SK-N-SH (cell line): ENCODE results near the gene SAMM50. TPM values are rescaled to one million over a fixed set of nuclear protein-coding genes. Genes with fewer than 3 reads are reported as not detected.

ENCODE experiments used
- CTCF ChIA-PET: fragments of 300-600, 350-600 bp; formaldehyde crosslinking; extraction: SDS; loops from one replicate; lab custom pipeline; 2021; lab: Yijun Ruan, JAX
- POLR2A ChIA-PET: fragments of 350-600 bp; sonication (Branson Sonifier 250); formaldehyde crosslinking; extraction: SDS; loops from one replicate; lab custom pipeline; 2020; ENCODE audit warnings: antibody characterized with exemption, inconsistent platforms; lab: Yijun Ruan, JAX
- DNase-seq: peaks from one replicate; pipeline ENCODE4 v3.0.0; 2012
- H2AFZ ChIP-seq: fragments of 200-600 bp; sonication (generic); 2 replicates; pipeline ENCODE4 v1.8.1; 2016; ENCODE audit warnings: antibody characterized with exemption, mild to moderate bottlenecking, low read depth
- H3F3A ChIP-seq: fragments of 200-600 bp; sonication (generic); replicated peaks from 2 replicates; pipeline ENCODE3; 2016; ENCODE audit warnings: antibody characterized with exemption, mild to moderate bottlenecking; ENCODE audit not compliant: insufficient read depth
- H3K27ac ChIP-seq, 2 experiments: fragments of 200-500 bp in 1 of 2; fragments of 200-600 bp in 1 of 2; sonication (Bioruptor generic) in 1 of 2; sonication (generic), shearing (Covaris generic) in 1 of 2; 2 replicates each; pipeline versions ENCODE4 v1.5.1 to v1.6.1; 2014 to 2016; ENCODE audit warnings: low read depth in 2 of 2, inconsistent platforms in 1 of 2, low read length in 1 of 2, mild to moderate bottlenecking in 1 of 2, mixed read lengths in 1 of 2
- H3K27me3 ChIP-seq: fragments of 200-600 bp; sonication (generic), shearing (Covaris generic); 2 replicates; pipeline ENCODE4 v1.6.1; 2016; ENCODE audit warnings: mixed run types; ENCODE audit not compliant: insufficient read depth
- H3K36me3 ChIP-seq, 2 experiments: fragments of 200-500 bp in 1 of 2; fragments of 200-600 bp in 1 of 2; sonication (Bioruptor generic) in 1 of 2; sonication (generic) in 1 of 2; replicated peaks in 1 of 2; 2 replicates each; pipeline versions ENCODE3 to v1.5.1; 2014 to 2016; ENCODE audit warnings: low read length in 1 of 2, mild to moderate bottlenecking in 1 of 2; ENCODE audit not compliant: insufficient read depth in 2 of 2, control insufficient read depth in 1 of 2
- H3K4me1 ChIP-seq, 2 experiments: fragments of 200-500 bp in 1 of 2; fragments of 200-600 bp in 1 of 2; sonication (Bioruptor generic) in 1 of 2; sonication (generic), shearing (Covaris generic) in 1 of 2; 2 replicates each; pipeline versions ENCODE4 v1.5.1 to v1.6.1; 2014 to 2016; ENCODE audit warnings: low read depth in 1 of 2, low read length in 1 of 2, mixed run types in 1 of 2; ENCODE audit not compliant: insufficient read depth in 2 of 2, control insufficient read depth in 1 of 2
- H3K4me2 ChIP-seq: fragments of 200-600 bp; sonication (generic), shearing (Covaris generic); 2 replicates; pipeline ENCODE4 v1.6.1; 2017; ENCODE audit warnings: mixed run types
- H3K4me3 ChIP-seq, 2 experiments: fragments of 200-500 bp in 1 of 2; fragments of 200-600 bp in 1 of 2; sonication (Bioruptor generic) in 1 of 2; sonication (generic), shearing (Covaris generic) in 1 of 2; 2 replicates each; pipeline versions ENCODE4 v1.5.1 to v1.8.1; 2014 to 2016; ENCODE audit warnings: low read depth in 2 of 2, inconsistent platforms in 1 of 2, low read length in 1 of 2, mild to moderate bottlenecking in 1 of 2, mixed read lengths in 1 of 2, moderate library complexity in 1 of 2
- H3K79me2 ChIP-seq: fragments of 200-600 bp; sonication (generic); 2 replicates; pipeline ENCODE4 v1.8.1; 2017; ENCODE audit warnings: mild to moderate bottlenecking; ENCODE audit not compliant: insufficient read depth
- H3K9ac ChIP-seq: fragments of 200-600 bp; sonication (generic); 2 replicates; pipeline ENCODE4 v1.6.1; 2017; ENCODE audit warnings: mixed run types
- H3K9me2 ChIP-seq: fragments of 200-600 bp; sonication (generic); 2 replicates; pipeline ENCODE4 v1.6.1; 2017; ENCODE audit warnings: mixed run types
- H3K9me3 ChIP-seq: fragments of 200-600 bp; sonication (generic); 2 replicates; pipeline ENCODE4 v1.6.1; 2017; ENCODE audit warnings: mixed run types, mild to moderate bottlenecking, moderate library complexity
- H4K20me1 ChIP-seq: fragments of 200-600 bp; sonication (generic); 2 replicates; pipeline ENCODE4 v1.6.1; 2017; ENCODE audit warnings: mild to moderate bottlenecking, mixed run types; ENCODE audit not compliant: insufficient read depth
- CHD2 ChIP-seq: fragments of 150-350 bp; IDR thresholded peaks from 2 replicates; pipeline ENCODE4 v1.6.1; 2018; ENCODE audit warnings: low read length; ENCODE audit not compliant: partially characterized antibody
- ELF1 ChIP-seq: IDR thresholded peaks from 2 replicates; pipeline ENCODE4 v1.4.0; 2012
- EZH2phosphoT487 ChIP-seq: fragments of 200-600 bp; sonication (generic); IDR thresholded peaks from 2 replicates; pipeline ENCODE4 v1.6.1; 2017; ENCODE audit warnings: low read depth, mixed run types, mild to moderate bottlenecking, antibody characterized with exemption, moderate library complexity, borderline replicate concordance
- MXI1 ChIP-seq: IDR thresholded peaks from 2 replicates; pipeline ENCODE4 v1.6.1; 2012; ENCODE audit warnings: mild to moderate bottlenecking, low read depth, low read length, improper control_type of control experiment
- NFIC ChIP-seq: IDR thresholded peaks from 2 replicates; pipeline ENCODE4 v1.4.0; 2012; ENCODE audit warnings: borderline replicate concordance
- NRF1 ChIP-seq: IDR thresholded peaks from 2 replicates; pipeline ENCODE4 v1.6.1; 2012; ENCODE audit warnings: low read depth, mild to moderate bottlenecking, low read length
- RAD21 ChIP-seq: IDR thresholded peaks from 2 replicates; pipeline ENCODE4 v1.6.1; 2012; ENCODE audit warnings: mild to moderate bottlenecking, low read length
- SIN3A ChIP-seq: IDR thresholded peaks from 2 replicates; pipeline ENCODE4 v1.6.1; 2012; ENCODE audit warnings: low read depth, mild to moderate bottlenecking, low read length, moderate library complexity, borderline replicate concordance
- SMC3 ChIP-seq: IDR thresholded peaks from 2 replicates; pipeline ENCODE4 v1.6.1; 2012; ENCODE audit warnings: low read depth, low read length, improper control_type of control experiment
- TAF1 ChIP-seq: IDR thresholded peaks from 2 replicates; pipeline ENCODE4 v1.6.1; 2012; ENCODE audit warnings: low read depth, mild to moderate bottlenecking, low read length, moderate library complexity, borderline replicate concordance
- WGBS: methylation state at CpG from one replicate; pipeline ENCODE4 v1.1.6; 2017; ENCODE audit warnings: low lambda C conversion rate; 5-methylcytosine and 5-hydroxymethylcytosine counted together
- polyA plus RNA-seq, 3 experiments: library from polyadenylated mRNA; depleted of rRNA; stranded (reverse); fragments of >200 nt; gene quantifications; 2 replicates each; pipeline ENCODE4 v1.2.3, GENCODE V29; 2012
- TF ChIP-seq, protein P1 (sequence below): IDR thresholded peaks from 2 replicates; pipeline ENCODE4 v1.4.0; 2012; ENCODE audit warnings: low read depth, borderline replicate concordance
- TF ChIP-seq, protein P2 (sequence below): IDR thresholded peaks from 2 replicates; pipeline ENCODE4; 2012
- TF ChIP-seq, protein P3 (sequence below): fragments of 150-350 bp; IDR thresholded peaks from 2 replicates; pipeline ENCODE4 v1.6.1; 2017; ENCODE audit warnings: antibody characterized with exemption, low read length, low read depth, borderline replicate concordance
- TF ChIP-seq, protein P4 (sequence below): IDR thresholded peaks from 2 replicates; pipeline ENCODE4 v1.6.1; 2012; ENCODE audit warnings: mild to moderate bottlenecking, low read depth, low read length, moderate library complexity

The SAMM50 gene
- polyA plus RNA-seq, 1 of the 3 experiments (the other 2 are of a cell fraction) = 49.6 TPM

DNA sequence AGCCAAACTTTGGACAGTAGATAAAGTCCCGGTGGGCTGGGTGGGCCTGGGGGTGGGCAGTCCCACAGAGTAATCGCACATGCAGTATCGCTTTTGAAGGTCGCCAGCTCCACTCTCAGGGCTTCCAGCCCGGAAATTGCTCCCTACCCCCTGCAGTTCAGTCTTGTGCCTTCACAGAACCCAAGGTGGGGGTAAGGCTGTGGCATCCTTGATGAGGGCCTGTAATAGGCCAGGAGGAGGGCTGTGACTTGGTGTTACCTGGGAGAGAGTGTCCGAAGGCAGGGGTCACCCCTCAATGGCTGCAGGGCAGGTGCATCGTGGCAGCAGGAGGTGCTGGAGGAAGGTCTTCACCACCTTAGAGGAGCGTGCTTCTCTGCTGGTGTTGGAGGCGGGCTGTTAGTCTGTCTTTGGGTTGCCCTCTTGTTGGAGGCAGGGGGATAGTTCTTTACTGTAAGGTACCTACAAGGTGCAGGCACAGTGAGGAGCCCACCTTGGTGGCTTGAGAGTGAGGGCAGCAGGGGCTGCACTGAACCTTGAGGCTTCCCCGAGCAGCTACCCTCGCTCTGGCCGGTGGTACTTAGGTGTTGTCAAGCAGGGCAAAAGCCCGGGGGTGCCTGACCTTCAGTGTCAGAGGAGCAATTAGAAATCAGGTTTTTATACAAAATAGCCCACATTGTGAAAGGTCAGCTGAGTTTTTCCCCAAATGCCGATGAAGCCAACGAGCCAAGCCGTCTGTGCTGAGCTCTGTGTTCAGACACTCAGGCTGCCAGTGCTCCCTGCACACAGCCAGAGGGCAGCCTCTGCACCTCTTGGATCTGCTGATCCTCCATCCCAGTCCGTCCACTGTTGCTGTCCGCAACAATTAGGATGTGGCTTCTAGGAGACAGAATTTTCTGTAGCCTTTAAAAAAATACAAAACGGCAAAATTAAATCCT is 21.9 kb downstream of the SAMM50 start (continued):
- TF ChIP-seq, protein P1, sequence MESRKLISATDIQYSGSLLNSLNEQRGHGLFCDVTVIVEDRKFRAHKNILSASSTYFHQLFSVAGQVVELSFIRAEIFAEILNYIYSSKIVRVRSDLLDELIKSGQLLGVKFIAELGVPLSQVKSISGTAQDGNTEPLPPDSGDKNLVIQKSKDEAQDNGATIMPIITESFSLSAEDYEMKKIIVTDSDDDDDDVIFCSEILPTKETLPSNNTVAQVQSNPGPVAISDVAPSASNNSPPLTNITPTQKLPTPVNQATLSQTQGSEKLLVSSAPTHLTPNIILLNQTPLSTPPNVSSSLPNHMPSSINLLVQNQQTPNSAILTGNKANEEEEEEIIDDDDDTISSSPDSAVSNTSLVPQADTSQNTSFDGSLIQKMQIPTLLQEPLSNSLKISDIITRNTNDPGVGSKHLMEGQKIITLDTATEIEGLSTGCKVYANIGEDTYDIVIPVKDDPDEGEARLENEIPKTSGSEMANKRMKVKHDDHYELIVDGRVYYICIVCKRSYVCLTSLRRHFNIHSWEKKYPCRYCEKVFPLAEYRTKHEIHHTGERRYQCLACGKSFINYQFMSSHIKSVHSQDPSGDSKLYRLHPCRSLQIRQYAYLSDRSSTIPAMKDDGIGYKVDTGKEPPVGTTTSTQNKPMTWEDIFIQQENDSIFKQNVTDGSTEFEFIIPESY = no peak
- TF ChIP-seq SMC3 (no peak), NRF1 (no peak), RAD21 (no peak)

DNA sequence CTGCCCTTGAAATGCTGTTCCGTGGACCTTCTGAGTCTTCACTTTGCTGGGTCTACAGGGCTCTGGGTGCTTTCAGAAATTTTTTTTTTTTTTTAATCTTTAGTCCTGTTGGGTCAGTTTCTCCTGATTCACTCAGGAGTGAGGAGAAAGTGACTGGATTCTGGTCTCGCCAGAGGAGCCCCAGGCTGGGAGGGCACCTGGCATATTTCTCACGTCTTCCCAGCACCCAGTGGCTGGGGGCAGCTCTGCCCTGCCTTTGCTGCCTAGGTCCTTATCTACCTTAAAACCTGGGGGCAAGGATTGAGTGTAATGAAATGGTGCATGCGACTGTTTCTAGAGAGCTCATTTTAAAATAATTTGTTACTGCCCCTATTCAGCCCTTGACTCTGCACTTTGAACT is 23.3 kb downstream of the SAMM50 start:
- no peak overlapping the region for H2AFZ ChIP-seq
- H3K79me2 ChIP-seq = no peaks in the 10 kb centered on the region
- peaks cover 4% of the 10 kb centered on the region for H3F3A ChIP-seq
- H3K9ac ChIP-seq = no peak overlapping the region
- no peaks in the 10 kb centered on the region for H3K27me3 ChIP-seq
- POLR2A ChIA-PET = interaction anchor here (0.7 kb wide), 2 partner anchors 629 to 1322 kb away, joined by 3 to 4 read pairs; no protein-coding TSS in a partner anchor
- TF ChIP-seq, protein P2, sequence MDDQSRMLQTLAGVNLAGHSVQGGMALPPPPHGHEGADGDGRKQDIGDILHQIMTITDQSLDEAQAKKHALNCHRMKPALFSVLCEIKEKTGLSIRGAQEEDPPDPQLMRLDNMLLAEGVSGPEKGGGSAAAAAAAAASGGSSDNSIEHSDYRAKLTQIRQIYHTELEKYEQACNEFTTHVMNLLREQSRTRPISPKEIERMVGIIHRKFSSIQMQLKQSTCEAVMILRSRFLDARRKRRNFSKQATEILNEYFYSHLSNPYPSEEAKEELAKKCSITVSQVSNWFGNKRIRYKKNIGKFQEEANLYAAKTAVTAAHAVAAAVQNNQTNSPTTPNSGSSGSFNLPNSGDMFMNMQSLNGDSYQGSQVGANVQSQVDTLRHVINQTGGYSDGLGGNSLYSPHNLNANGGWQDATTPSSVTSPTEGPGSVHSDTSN = no peak
- TF ChIP-seq MXI1 (no peak), CHD2 (no peak), ELF1 (no peak)
- TF ChIP-seq, all 33 proteins: peak for 0
- no peak overlapping the region for H3K27ac ChIP-seq
- H3K4me3 ChIP-seq = no peak overlapping the region
- DNase-seq = no peak
- H3K9me2 ChIP-seq = no peaks in the 10 kb centered on the region; the same call in 1 of the 2 replicates
- H3K9me3 ChIP-seq = no peaks in the 10 kb centered on the region
- H3K4me1 ChIP-seq = no peaks in the 10 kb centered on the region
- WGBS = 96% methylated on average over 3 of the region's 4 CpGs
- CTCF ChIA-PET = interaction anchor here (5.3 kb wide), 1 partner anchor 15 kb away, joined by 35 read pairs; no protein-coding TSS in a partner anchor
- H3K36me3 ChIP-seq = peaks cover 33 to 89% of the 10 kb centered on the region in 2 experiments
- H3K4me2 ChIP-seq = no peak overlapping the region
- H4K20me1 ChIP-seq = no peaks in the 10 kb centered on the region

DNA sequence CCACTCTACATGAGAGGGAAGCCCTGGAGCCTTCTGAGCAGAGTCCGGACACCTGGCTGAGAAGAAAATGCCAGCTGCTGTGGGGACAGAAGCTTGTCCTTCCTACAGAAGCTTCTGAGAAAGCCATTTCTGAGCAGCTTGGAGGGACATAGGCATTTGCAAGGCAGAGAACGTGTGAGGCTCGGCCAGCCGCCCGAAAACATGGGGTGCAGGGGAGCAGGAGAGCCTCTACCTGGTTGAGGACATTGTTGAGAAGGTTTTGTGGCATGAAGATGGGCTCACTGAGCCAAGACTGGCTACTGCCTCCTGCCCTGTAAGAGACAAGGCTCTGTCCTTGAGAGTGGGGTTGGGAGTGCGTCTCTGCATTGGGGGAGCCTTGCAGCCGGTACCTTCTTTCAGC is 25.3 kb downstream of the SAMM50 start:
- Histone ChIP-seq H3F3A (peaks cover 7% of the 10 kb centered on the region), H3K4me1 (no peaks in the 10 kb centered on the region), H2AFZ (no peak overlapping the region), H3K79me2 (no peaks in the 10 kb centered on the region), H3K4me2 (no peak overlapping the region), H3K9me3 (no peaks in the 10 kb centered on the region), H3K27me3 (no peaks in the 10 kb centered on the region), H3K36me3 (peaks cover 43 to 84% of the 10 kb centered on the region in 2 experiments), H3K9me2 (no peaks in the 10 kb centered on the region; the same call in 1 of the 2 replicates), H3K27ac (no peak overlapping the region), H3K9ac (no peak overlapping the region), H3K4me3 (no peak overlapping the region), H4K20me1 (no peaks in the 10 kb centered on the region)
- DNase-seq = no peak
- POLR2A ChIA-PET = no interaction called here
- 94% methylated on average over 2 of the region's 7 CpGs for WGBS
- CTCF ChIA-PET = interaction anchor here (5.3 kb wide), 1 partner anchor 13 kb away, joined by 35 read pairs; no protein-coding TSS in a partner anchor
- TF ChIP-seq NFIC (no peak), SIN3A (no peak), EZH2phosphoT487 (no peak), TAF1 (no peak)
- TF ChIP-seq, protein P3, sequence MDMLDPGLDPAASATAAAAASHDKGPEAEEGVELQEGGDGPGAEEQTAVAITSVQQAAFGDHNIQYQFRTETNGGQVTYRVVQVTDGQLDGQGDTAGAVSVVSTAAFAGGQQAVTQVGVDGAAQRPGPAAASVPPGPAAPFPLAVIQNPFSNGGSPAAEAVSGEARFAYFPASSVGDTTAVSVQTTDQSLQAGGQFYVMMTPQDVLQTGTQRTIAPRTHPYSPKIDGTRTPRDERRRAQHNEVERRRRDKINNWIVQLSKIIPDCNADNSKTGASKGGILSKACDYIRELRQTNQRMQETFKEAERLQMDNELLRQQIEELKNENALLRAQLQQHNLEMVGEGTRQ = no peak
- TF ChIP-seq, protein P4, sequence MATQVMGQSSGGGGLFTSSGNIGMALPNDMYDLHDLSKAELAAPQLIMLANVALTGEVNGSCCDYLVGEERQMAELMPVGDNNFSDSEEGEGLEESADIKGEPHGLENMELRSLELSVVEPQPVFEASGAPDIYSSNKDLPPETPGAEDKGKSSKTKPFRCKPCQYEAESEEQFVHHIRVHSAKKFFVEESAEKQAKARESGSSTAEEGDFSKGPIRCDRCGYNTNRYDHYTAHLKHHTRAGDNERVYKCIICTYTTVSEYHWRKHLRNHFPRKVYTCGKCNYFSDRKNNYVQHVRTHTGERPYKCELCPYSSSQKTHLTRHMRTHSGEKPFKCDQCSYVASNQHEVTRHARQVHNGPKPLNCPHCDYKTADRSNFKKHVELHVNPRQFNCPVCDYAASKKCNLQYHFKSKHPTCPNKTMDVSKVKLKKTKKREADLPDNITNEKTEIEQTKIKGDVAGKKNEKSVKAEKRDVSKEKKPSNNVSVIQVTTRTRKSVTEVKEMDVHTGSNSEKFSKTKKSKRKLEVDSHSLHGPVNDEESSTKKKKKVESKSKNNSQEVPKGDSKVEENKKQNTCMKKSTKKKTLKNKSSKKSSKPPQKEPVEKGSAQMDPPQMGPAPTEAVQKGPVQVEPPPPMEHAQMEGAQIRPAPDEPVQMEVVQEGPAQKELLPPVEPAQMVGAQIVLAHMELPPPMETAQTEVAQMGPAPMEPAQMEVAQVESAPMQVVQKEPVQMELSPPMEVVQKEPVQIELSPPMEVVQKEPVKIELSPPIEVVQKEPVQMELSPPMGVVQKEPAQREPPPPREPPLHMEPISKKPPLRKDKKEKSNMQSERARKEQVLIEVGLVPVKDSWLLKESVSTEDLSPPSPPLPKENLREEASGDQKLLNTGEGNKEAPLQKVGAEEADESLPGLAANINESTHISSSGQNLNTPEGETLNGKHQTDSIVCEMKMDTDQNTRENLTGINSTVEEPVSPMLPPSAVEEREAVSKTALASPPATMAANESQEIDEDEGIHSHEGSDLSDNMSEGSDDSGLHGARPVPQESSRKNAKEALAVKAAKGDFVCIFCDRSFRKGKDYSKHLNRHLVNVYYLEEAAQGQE = no peak
- TF ChIP-seq, protein P2 = no peak
